GM21528 (cell line): Measurements from ENCODE around the gene SLX9.

Experiments
- ATAC-seq: cut with Tn5 transposase; IDR thresholded peaks from one replicate; pipeline ENCODE4 v1.9.1; 2021; ENCODE audit warnings: mild to moderate bottlenecking, moderate library complexity; ENCODE audit not compliant: unreplicated experiment, low FRiP score

SLX9 gene

GRCh38 chr21:44957047-44957831, 17.4 kb downstream of the SLX9 start:
- no peak for ATAC-seq

GRCh38 chr21:44957901-44958451, 18.1 kb downstream of the SLX9 start:
- no peak for ATAC-seq

GRCh38 chr21:44958471-44959191, 18.8 kb downstream of the SLX9 start:
- ATAC-seq, result no peak

GRCh38 chr21:44959376-44960091, 19.7 kb downstream of the SLX9 start:
- no peak for ATAC-seq

GRCh38 chr21:44960141-44961092, 20.6 kb downstream of the SLX9 start:
- no peak for ATAC-seq

- no peak for ATAC-seq
Measured at GRCh38 chr21:44962403-44962966, 22.7 kb downstream of the SLX9 start.

- no peak for ATAC-seq
Measured at GRCh38 chr21:44964381-44964780, 24.6 kb downstream of the SLX9 start.

GRCh38 chr21:44965251-44966022, 25.6 kb downstream of the SLX9 start:
- no peak for ATAC-seq

GRCh38 chr21:44966135-44967081, 26.6 kb downstream of the SLX9 start:
- ATAC-seq, result no peak

- ATAC-seq, result no peak
Measured at GRCh38 chr21:44967082-44968047, 27.5 kb downstream of the SLX9 start.

GRCh38 chr21:44969066-44969670, 29.3 kb downstream of the SLX9 start:
- no peak for ATAC-seq

- no peak for ATAC-seq
Measured at GRCh38 chr21:44969931-44970755, 30.3 kb downstream of the SLX9 start.

GRCh38 chr21:44970766-44971671, 31.2 kb downstream of the SLX9 start:
- ATAC-seq, result no peak

- no peak for ATAC-seq
Measured at GRCh38 chr21:44971672-44971995, 31.8 kb downstream of the SLX9 start.
